Activated CD4-positive, alpha-beta T cell treated with anti-CD3 and anti-CD28 coated beads for 24 hours (primary cell): ENCODE results near the gene UNC5CL.
"Not testable (repeated sequence)": the region's sequence is repeated elsewhere in the genome, so short reads cannot be mapped to it uniquely, and the experiment has no call there.

Experiments
- DNase-seq, 2 donors: peaks; one replicate each; pipeline ENCODE4 v3.0.0-alpha.2; 2020; ENCODE audit warnings: low read depth in 2 of 2

UNC5CL gene

GRCh38 chr6:41038205-41038604 lies 816 bp downstream of the UNC5CL start:
- no peak for DNase-seq

GRCh38 chr6:41037107-41037900 lies 1.7 kb downstream of the UNC5CL start:
- no peak for DNase-seq

DNA sequence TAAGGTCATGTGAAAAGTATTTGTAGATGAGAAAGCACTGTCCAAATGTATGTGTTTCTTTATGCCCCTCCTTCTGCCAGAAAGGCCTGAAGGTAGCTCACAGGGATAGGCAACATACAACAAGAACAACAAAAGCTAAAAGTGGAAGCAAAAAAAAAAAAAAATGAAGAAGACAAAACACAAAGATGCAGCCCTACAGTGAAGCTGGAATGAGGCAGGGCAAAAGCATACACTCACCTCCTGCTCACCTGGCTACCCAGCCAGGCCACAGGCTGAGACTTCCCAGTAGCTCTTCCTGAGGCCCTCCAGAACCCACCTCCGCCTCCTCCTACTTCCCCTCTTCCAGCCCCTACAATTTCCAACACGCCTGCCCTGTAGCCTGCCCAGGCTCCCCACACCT lies 2.4 kb downstream of the UNC5CL start:
- DNase-seq = no peak

GRCh38 chr6:41036186-41036585 lies 2.8 kb downstream of the UNC5CL start:
- no peak for DNase-seq

- DNase-seq = no peak
Observed at GRCh38 chr6:41033776-41034175, 5.2 kb downstream of the UNC5CL start.

GRCh38 chr6:41032830-41033229 lies 6.2 kb downstream of the UNC5CL start:
- no peak for DNase-seq

DNA sequence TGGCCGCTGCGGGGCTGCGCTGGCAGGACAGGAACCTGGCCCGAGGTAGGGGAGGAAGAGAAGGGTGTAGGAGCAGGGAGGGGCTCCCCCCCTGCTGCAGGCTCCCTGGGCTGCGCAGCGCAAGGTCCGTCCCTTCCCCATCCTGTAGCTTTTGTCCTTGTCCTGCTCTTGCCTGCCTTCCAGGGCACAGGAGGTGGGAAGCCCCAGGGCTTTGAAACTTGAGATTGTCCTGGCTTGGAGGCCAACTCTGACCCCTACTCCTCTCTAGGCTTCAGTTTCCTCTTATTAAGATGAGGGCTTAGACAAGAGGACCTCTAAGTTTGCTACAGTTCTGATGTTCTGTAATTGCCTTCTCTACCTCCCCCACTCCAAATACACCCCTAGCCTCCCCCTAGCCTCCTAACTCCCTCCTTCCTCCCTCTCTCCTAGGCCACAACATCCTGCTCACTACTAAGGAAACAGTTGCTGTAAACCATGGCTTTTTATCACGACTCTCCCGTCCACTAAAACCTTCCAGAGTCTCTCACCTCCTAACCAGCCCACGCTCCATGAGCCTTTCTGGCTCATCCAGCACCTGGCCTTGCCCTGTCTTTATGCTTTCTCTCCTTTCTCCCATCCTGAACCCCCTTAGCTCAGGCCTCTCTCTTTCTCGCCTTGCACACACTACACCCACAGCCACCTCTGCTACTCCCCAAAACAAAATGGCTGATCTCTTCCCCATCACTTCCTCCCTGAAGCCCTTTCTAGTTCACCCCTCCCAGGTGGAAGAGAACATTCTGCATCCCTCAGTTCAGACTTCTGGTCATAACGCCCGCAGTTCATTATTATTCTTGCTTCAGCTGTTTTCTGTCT lies 10.2 kb downstream of the UNC5CL start:
- no peak for DNase-seq

DNA sequence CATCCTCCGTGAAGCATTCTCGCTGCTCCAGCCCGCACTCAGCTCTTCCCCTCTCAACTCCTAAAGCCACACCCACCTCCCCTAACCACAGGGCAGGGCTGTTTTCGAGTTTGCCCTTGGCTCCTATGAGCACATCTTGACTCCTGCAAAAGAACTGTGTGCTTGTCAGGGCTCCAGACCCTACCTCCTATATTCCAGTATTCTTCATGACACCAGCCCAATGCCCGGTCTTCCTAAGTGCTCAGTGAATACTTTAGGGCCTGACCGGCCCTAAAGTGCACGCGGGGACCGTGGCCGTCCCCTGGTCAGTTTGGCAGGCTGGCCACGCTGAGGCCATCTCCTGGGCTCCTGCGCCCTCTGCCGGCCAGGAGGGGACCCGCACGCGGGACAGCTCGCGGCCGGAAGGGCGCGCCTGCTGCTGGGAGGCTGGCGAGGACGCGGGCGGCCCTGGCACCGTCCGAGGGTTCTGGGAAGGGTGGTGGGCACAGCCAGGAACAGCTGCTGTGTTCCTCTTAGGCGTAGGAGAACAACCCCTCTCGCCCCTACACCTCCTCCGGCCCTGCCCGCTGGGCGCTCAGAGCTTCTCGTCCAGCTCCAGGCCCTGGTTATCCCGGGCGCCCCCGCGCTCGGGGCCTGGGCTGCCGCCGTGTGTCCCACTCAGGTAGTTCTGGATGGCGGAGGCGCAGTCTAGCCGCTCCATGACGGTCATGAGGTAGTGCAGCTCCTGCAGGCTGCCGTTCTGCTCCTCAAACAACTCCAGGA lies 11.0 kb downstream of the UNC5CL start:
- DNase-seq = peak; percentile 59 to 71

- no peak for DNase-seq
Observed at GRCh38 chr6:41027241-41027640, 11.8 kb downstream of the UNC5CL start.

- no peak for DNase-seq
Observed at GRCh38 chr6:41025966-41026530, 13.0 kb downstream of the UNC5CL start.

- DNase-seq = no peak
Observed at GRCh38 chr6:41023114-41023513, 15.9 kb downstream of the UNC5CL start.

DNA sequence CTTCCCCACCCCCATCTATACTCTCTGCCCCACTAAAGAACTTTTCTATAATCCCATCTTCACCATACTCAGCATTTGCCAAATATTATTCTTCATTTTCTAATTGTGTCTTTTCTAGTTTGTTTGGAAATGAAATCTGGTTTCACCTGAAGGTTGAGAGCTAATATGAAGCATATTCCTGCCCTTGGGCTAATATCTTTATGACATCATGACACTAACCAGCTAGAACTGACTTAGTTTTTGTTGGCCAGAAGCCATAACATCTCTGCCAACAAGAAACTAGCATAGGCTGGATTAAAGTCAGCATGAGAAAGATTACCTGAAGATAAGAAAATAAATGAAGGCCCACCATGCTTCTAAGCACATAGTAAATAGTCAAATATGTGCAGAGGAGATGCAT lies 16.7 kb downstream of the UNC5CL start:
- no peak for DNase-seq

- no peak for DNase-seq
Observed at GRCh38 chr6:41021832-41022231, 17.2 kb downstream of the UNC5CL start.

- no peak for DNase-seq
Observed at GRCh38 chr6:41017663-41018062, 21.4 kb downstream of the UNC5CL start.

GRCh38 chr6:41015860-41016259 lies 23.2 kb downstream of the UNC5CL start:
- not testable (repeated sequence) for DNase-seq

GRCh38 chr6:41014780-41015179 lies 24.2 kb downstream of the UNC5CL start:
- no peak for DNase-seq

DNA sequence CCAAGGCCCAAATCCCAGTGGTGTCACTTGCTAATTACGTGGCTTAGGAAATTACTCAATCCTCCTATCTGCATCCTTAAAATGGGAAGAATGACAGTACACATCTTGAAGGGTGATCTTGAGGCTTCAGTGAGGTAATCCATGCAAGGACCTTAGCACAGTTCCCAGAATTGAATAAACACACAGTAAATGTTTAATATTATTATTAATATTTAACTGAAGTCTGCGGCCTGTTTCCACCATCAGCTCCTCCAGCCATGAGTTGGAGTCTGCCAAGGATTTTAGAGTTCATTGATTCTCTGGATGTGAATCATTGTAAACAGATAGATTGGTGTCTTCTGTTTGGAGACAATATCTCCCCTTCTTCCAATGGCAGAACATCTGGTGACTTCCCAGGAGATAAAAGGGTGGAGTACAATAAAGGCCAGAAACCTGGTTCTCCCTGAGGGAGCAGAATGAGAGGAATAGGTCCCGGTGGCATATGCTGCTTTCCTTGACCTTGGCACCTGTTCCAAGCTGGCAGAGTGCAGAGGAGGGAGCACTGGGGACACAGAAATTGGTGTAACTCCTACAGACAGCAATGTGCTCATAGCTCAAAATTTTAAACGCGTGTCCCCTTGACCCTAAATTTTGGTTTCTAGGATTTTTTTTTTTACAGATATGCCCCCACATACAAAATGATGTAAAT lies 25.4 kb downstream of the UNC5CL start:
- DNase-seq = no peak

GRCh38 chr6:41011673-41012072 lies 27.3 kb downstream of the UNC5CL start:
- no peak for DNase-seq

DNA sequence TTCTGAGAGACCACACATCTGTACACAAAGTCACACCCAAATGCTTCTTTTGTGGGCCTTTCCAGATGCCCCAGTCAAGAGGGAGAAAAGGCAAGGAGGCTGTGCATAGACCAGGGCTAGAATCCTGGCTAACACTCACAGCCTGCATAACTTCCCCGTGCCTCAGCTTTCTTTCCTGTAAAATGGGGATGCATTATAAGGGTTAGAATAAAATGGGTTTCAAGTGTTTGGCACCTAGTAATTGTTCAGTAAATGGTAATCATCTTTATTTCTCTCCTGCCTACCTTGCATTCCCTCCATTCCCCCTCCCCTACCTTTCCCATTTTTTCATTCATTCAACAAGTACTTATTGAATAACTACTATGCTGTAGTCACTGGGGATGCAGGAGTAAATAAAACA lies 29.4 kb downstream of the UNC5CL start:
- no peak for DNase-seq

DNA sequence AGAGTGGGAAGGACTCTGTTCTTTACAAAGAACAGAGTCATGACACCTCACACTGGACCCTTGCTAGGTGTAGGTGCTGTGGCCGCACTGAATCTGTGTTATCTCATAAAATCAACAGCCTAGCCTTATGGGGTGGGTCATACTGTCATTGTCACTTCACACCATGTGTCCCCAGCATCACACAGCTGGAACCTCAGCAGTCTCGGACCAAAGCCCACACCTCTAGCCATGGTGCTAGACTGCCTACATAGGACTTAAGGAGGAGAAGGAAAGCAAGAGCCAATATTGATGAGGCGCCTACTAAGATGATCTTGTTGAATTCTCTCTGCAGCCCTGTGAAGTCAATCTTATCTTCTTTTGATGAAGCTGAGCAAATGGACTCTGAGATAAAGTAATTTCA lies 31.0 kb downstream of the UNC5CL start:
- no peak for DNase-seq

- not testable (repeated sequence) for DNase-seq
Observed at GRCh38 chr6:41006980-41007379, 32.0 kb downstream of the UNC5CL start.
